Epidermal melanocyte (primary cell): ENCODE measurements around the gene CEP76.

ENCODE experiments used
- DNase-seq: peaks from one replicate; pipeline ENCODE4 v3.0.0; 2011; ENCODE audit warnings: low spot score; ENCODE audit not compliant: insufficient read length

The CEP76 gene

GRCh38 chr18:12702221-12703095, at the start of gene CEP76, which contains the start of gene PSMG2:
Gene CEP76, minus strand, starts transcription at chr18:12702723. Its CDS starts 175 bp downstream, at chr18:12702548.
Gene PSMG2, plus strand, starts transcription at chr18:12703042. Its CDS starts 66 bp downstream, at chr18:12703108.
- DNase-seq, result peak; percentile 87

DNA sequence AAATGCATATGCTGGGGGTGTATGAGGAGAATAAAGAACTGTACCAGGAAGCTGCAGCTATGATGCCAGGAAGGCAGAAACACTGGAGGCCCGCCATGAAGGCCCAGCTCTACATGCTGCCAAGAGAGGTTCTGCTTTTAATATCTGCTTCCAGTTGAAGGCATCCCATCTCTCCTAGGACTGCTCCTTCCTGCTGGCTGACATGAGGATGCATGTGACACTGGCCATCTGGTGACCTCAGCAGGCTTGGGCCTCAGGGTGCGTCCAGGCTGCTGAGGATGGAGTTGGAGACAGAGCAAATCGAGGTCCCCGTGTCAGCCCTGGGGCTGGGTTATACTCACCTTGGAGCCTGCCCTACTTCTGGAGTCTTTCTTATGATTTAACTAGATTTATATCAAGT, 49.4 kb upstream of the CEP76 start:
- DNase-seq, result no peak

DNA sequence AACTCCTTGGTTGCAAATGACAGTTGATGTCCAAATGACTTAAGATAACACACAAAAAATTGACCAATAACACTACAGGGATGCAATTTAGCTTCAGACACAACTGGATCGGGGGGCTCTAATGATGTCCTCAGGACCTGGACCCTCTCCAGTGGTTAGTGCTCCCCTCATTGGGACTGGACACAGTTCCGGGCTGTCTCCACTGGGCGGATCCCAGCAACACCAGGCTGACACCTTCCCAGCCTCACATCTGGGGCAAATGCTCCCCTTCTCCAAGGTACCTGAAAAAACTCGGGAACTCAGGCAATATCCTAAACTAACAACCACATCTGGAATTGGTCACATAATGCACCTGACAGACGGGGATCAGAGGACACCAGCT, 49.0 kb upstream of the CEP76 start:
- DNase-seq, result no peak

DNA sequence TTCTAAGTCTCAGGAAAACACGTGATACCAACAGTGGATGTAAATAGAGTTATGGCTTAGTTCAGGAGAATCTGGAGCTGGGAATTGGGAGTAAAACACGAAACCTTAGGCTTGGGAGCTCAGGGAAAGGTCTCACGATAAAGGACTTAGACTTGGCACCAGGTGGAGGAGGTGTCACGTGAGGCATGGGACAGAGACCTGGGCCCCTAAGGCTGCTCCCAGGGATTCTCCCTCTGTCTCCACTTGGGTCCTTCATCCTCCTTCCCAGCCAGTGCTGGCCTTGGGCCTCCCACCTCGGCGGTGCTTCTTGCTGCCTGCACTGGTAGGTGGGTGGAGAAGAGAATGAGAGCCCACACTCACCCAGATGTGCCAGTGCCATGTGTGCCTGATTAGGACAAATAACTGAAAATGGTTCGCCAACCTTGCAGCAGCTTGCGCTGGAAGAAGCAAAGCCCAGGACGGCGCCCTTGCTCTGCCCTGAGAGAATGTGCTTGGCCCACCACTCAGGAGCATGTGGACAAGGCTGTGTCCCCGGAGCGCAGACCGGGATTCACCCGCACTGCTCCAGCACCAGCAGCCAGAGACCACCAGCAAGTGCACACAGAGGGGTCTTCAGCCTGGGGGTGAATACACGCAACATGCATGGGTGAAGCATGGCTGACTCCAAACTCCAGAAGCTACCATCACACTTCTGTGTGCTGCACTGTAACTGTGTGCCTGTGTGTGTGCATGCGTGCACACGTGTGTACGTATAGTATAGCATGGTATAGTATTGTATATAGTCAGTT, 48.4 kb upstream of the CEP76 start:
- DNase-seq, result no peak

- no peak for DNase-seq
Observed at GRCh38 chr18:12750076-12750714, 47.7 kb upstream of the CEP76 start.

GRCh38 chr18:12749121-12749520, 46.6 kb upstream of the CEP76 start:
- DNase-seq, result no peak

DNA sequence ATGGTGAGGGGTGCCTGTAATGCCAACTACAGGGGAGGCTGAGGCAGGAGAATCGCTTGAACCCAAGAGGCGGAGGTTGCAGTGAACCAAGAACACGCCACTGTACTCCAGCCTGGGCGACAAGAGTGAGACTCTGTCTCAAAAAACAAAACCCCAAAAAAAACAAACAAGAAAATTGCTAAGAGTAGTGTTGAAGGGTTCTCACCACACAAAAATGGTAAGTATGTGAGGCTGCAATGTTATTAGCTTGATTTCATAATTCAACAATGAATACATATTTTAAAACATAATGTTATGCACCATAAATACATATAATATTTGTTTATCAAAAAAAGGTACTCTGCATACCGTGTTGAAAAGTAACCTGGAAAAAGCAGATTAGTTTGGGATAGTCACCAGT, 46.1 kb upstream of the CEP76 start:
- no peak for DNase-seq

GRCh38 chr18:12747530-12748315, 45.2 kb upstream of the CEP76 start:
- no peak for DNase-seq

DNA sequence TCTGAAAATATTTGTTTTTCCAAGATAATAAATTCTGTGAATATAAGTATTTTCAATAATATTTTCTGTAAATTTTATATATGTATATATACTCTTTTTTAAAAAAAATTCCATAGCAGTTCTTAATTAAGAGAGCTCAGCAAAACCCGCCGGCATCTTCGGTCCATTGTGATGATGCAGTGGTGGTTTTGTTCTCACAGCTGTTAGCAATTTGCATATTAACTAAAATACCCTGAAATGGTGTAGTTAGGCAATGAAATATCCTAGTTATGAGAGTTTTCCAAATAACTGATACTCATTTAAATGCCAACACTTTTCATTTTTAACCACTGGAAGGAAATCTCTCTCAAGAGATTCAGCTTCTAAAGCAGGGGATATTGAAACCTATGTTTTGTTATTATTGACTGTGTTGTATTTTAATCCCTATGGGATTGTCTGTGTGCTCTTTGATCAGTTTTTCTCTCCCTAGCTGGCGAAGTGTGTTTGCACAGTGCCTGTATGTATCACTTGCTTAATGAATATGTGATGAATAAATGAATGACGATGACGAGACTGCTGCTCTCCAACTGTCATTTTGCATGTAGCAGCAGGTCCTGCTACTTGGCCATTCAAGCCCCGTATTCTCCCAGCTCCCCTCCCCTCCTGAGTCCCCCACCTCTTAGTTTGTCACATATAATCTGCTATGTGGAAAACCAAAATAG, 42.7 kb upstream of the CEP76 start:
- no peak for DNase-seq

DNA sequence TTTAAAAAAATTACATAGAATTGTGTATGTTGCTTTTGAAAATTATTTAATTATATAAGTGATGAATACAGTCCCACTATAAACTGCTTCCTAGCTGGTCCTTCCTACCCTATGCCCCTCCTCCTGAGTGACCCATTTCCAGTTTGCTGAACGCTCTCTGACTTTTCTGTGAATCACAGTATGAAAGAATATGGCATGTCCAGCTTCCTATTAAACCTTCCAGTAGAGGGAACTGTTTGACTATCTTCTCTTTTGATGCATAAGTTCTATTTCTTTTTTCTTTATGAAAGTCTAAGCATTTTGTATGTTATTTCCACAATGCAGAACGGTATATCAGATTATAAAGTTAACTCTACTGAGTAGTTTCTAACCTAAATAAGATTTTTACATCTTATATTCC, 41.6 kb upstream of the CEP76 start:
- peak; percentile 53 for DNase-seq

GRCh38 chr18:12742453-12742852, 39.9 kb upstream of the CEP76 start:
- no peak for DNase-seq

DNA sequence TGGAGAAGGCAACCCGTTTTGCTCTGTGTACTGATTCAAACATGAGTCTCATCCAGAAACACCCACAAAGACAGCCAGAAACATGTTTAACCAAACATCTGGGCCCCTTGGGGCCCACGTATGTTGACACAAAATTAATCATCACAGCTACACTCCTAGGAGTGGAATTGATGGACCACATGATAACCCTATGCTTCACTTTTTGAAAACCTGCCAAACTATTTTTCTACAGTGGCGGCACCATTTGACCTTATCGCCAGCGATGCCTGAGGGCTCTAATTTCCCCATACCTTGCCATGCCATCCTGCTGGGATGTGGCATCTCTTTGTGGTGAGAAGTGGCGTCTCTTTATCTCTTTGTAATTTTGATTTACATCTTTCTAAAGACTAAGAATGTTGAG, 38.8 kb upstream of the CEP76 start:
- no peak for DNase-seq

- no peak for DNase-seq
Observed at GRCh38 chr18:12737243-12737902, 34.9 kb upstream of the CEP76 start.

DNA sequence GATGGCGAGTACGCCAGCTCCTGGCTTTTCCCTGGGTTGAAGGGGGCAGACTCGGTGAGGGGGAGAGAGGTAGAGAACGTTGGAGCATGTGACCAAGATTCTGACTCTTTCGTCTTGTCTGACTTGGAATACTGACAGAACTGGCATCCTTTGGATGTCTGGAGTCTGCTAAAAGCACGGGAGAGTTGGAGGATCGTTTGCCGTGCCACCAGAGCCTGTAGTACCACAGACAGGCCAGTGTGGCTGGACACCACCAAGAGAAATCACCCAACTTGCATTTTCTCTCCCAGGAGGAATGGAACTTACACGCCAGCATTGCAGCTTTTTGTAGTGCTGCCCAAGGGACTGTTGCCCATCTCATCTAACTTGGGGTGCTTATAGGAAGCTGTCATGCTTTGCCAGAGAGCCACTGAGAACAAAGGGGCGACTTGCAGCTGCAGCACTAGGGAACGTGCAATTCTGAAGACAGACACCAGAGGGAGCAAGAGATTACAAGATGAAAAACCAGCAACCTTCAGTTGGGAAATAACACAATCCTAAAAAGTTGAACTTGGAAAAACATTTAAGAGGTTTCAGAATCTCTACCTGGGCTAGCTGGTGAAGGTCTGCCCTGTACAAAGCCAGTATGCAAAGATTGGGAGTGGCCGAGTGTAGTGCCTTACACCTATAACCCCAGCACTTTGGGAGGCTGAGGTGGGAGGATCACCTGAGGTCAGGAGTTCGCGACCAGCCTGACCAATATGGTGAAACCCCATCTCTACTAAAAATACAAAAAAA, 24.4 kb upstream of the CEP76 start:
- peak; percentile 60 for DNase-seq

DNA sequence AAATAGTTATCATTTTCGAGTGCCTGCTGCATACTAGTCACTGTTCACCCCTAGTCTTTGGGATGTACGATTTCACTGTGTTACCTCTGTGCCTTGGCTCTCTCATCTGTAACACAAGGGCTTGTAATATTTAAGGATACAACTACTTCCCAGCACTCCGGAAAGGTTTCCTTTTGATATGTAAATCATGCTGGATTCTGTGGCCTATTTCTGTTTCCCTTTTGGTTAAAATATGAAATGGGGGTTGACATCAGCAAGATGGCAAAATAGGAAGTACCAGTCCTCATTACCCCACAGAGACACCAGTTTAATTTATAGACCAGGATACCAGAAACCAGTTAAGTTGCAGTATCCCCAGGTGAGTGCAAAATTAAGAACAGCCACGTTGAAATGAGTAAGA, 23.8 kb upstream of the CEP76 start:
- DNase-seq, result no peak

GRCh38 chr18:12722731-12723130, 20.2 kb upstream of the CEP76 start:
- DNase-seq, result no peak

- no peak for DNase-seq
Observed at GRCh38 chr18:12721495-12722275, 19.2 kb upstream of the CEP76 start.

GRCh38 chr18:12711446-12711845, 8.9 kb upstream of the CEP76 start:
- no peak for DNase-seq
